NCI-H345 treated with DMSO at 0.1 percent for 48 hours (cell line): ENCODE measurements around the gene PRR9.
"Not testable (repeated sequence)": the region's sequence is repeated elsewhere in the genome, so short reads cannot be mapped to it uniquely, and the experiment has no call there.

Experiments
- DNase-seq: peaks from one replicate; lab custom pipeline; 2025; ENCODE audit not compliant: unreplicated experiment; lab: John Stamatoyannopoulos, UW

The PRR9 gene

DNA sequence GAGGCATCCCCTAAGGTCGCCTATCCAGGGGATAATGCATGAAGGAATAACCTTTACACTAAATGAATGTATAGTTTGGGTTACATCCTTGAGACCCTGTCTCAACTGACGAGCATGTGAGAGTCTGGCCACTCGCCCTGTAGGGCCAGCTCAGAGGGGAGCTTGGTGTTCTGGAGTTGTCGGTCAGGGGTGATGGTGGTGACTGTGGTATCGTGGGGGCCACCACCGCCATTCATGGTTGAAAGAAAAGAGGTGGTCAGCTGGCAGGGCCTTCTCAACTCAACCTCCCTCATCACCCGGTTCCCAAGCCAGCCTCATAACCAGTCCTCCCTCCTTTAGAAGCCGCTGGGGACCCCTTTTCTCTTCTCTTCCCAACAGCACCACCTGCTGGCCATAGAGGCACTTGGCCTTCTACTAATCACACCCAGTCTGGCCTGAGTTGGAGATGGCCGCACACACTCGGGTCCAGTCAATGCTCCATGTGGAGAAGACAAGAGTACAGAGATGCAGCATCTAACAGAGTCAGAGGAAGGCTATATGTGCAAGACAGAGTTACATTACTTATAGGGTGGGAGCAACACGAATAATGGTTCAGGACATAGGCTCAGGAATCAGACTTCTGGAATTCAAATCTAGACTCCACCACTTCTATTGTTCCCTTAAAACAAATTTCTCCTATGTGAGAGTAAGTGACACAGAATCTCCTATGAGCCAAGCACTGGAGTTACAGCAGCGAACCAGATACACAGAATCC lies 11.9 kb downstream of the PRR9 start:
- not testable (repeated sequence) for DNase-seq

DNA sequence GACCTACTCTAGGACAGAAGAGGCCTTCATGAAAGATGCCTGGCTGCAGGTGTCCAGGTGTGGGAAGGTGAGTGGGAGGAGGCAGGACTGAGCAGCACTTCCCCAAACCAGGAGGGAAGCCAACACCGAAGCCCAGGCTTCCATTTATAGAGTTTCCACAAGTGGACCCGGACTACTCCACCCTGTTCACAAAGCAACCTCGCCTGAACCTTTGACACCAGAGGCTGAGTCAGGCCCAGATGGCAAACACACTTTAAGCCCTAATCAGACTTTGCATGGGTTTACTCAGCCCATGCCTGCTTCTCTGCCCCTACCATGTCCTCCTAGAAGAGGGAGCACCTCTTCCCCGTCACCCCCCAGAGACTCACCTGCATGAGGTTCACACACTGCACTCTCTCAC lies 14.0 kb downstream of the PRR9 start:
- no peak for DNase-seq

DNA sequence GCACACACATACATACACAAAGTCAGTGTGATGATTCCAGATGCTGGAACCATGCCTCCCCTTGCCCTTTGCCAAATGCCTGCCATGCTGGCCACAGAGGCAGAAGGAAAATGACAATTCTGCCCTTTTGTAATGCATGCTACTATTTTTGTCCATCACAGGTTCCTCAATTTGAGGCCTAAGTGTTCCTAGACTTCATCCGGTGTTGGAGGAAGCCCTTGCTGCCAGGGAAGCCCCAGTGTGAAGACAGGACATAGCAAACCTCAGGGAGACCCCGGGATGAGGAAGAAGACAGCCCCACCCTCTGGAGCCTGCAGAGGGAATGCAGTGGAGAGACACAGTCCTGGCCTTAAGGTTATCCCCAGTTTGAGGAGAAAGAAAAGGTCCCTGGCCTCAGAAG lies 14.4 kb downstream of the PRR9 start:
- no peak for DNase-seq

DNA sequence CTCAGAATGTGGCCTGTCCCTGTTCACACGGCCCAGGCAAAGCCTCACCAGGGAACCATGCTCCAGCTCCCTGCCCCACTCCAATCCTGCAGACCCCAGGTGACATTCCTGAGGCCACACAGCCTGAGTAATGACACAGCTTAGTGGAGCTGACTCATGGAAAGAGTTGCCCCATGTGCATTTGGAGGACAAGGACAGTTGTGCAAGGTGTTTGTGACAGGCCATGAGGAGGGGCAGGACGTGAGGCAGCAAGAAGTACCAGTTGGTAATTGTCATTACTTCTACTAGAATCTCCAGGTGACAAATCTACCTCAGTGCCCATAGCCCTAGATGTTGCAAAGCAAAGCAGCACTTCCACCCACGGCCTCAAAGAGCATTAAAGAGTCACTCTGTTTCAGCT lies 15.2 kb downstream of the PRR9 start:
- DNase-seq, result no peak

DNA sequence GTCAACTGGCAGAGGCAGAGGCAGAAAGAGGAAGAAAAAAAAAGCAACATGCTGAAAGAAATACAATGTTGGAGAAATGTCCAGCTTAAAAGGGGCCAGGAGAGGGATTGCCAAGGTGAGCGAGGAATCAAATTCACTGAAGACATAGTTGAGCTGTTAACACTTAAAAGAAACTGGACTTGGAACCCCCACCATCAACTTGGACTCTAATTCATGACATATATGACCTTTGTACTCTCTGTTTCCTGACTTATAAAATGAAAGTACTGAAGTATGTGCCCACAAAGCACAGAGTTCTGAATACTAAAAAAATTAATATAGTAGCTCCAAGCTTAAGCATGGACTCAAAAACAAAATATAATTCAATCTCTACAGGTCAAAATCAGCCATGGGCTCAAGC lies 16.1 kb downstream of the PRR9 start:
- DNase-seq, result no peak

DNA sequence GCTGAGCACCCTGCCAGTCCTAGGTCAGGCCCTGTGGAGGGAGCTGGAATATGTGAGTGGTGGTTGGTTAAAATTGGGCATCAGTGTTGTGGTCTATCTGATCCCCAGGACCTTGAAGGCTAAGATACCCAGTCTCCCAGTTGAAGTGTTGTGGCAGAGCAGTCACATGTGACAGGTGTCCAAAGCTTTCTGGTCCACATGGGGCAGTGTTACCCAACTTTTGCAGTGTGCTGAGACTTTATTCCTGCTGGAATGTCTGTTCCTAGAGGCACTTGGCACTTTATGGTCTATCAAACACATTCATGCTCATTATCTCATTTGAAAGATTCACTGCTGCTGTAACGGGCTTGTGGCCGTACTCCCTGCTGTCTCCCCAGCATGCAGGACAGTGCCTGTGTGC lies 21.1 kb downstream of the PRR9 start:
- DNase-seq, result no peak

DNA sequence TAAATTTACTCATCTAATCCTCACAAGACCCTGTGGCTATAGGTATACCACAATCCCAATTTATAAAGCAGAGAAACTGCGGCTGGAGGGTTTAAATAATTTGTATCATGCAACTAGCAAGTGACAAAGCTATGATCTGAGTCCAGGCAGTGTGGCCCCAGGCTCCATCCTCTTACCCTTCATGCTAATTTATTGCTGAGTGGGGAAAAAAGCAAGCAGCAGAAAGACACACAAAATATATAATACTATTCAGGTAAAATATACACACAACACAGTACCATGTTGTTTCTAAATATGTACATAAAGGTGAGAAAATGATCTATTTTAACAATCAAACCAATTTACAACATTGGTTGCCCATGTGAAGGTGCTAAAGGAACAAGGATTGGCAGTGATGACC lies 24.8 kb downstream of the PRR9 start:
- no peak for DNase-seq

DNA sequence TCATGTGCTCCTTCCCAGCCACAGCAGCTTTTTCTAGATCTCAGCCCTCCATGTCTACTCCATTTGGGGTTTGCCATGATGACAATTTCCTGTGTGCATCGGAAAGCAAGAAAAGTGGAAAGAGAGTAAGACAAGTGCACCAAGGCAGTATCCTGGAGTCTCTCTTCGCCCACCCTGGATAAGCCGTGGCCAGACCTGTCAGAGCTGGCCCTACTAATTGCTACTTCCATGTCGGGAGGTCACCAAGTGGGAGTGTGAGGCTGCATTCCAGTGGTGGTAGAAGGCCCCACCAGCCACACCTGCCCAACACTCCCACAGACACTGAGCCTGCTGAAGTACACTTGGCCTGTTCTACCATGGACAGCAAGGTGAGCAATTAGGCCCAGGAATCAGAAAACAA lies 28.1 kb downstream of the PRR9 start:
- no peak for DNase-seq

DNA sequence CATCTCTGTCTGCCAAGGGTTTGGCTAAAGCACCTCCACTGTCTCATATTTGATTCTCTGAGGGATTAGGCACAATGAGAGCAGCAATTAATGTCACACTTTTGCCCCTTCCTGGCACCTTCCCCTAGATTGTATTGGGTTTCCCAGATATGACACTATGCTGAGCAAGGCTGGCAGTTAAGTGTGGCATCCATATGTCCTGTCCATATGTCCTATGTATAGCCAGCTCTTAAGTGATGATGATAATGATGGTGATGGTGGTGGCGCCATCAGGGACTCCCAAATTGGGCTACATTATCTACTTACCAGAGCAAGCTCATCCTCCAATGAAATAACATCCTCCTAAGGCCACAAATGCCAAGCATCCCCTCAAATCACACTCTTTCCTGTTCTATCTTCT lies 28.6 kb downstream of the PRR9 start:
- no peak for DNase-seq

DNA sequence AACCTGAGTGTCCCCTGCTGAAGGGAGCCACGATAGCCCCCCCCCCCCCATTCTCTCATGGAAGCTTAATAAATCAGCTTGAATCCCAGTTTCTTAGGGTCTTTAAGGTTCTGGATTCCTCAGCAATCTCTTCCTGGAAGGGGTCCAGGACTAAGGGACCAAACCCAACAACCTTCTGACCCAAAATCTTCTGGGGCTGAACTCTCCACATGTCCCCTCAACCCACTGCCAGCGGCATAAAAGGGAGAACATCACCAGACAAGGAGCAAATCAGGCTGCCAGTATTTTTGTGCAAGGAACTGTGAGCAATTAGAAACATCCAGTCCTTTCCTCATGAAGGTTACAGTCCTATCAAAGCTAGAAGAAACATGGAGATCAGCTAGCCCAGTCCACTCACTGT lies 29.4 kb downstream of the PRR9 start:
- DNase-seq, result no peak

DNA sequence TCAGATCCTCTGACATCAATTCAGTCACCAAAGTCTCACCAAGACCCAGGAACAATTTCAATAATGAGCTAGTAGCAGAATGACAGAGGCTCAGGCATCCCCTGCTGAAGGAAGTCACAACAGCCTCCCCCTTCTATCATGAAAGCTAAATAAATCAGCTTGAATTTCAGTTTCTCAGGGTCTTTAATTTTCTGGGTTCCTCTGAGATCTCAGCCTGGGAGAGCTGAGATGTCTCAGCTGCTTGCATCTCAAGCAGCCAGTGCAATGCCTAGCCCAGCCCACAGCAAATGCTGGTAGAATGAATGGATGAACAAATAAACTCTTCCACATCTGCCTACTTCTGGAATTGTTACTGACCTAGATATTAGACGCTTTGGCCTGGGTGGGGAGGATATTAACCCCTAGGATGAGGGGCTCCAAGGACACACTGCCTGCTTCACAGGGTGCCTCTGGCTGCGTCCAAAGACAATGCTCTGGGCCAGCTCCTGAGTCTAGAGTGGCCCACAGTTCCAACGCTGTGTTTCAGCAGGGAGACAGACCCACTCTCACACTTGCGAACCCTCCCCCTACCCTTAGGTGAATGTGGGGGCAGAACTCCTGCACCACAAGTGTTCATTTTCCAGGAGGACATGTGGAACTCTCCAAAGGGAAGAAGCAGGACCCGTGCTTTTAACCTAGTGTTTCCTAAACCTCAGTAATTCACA lies 30.9 kb downstream of the PRR9 start:
- no peak for DNase-seq

DNA sequence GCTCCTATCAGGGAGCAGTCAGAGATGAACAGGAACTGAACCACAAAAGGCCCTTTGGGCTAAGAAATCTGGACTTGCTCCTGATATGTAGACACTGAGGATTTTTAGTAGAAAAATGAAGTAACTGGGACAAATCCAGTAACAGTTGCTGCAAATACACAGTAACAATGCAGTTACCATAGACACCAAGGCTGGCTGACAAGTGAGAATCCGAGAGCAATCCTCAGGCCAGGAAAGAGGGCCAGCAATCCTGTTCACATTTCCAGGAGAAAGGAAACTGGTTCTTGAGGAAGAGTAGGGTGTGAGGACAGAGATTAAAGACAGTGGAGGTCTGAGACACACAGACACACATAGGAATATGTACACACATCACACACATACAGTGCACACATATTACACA lies 32.8 kb downstream of the PRR9 start:
- DNase-seq, result no peak

DNA sequence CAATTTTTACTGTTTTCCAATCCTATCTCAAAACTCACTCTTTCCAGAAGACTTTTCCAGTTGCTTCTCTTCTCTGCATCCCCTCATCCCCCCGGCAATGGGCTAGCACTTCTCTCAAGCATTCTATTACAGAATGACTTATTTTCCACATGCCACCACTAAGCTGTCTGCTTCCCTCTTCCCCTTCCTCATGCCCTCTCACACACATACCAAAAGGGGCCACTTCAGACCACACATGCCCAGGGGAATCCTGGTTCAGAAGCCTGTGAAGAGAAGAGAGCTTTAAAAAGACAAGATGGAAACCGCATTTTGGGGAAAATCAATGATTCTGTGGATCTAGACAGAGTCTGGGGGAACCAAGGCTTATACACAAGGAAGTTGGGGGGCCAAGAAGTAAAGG lies 33.7 kb downstream of the PRR9 start:
- DNase-seq, result no peak

DNA sequence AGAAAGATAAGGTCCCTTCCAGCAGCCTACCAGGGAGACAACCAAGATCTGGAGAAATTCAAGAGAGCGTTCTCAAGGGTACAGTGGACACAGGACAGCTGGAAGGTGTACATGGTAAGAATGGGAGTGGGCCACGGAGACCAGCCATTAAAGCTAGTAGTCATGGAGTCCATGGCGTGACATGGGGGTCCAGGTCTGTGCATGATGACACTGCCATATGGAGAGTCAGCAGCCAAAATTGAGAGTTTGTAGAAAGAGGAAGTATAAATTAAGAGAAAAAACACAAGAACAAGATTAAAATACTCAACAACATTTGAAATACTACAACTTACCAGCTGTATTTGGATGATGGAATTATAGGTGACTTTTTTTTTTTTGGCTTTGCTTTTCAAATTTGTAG lies 34.2 kb downstream of the PRR9 start:
- no peak for DNase-seq

DNA sequence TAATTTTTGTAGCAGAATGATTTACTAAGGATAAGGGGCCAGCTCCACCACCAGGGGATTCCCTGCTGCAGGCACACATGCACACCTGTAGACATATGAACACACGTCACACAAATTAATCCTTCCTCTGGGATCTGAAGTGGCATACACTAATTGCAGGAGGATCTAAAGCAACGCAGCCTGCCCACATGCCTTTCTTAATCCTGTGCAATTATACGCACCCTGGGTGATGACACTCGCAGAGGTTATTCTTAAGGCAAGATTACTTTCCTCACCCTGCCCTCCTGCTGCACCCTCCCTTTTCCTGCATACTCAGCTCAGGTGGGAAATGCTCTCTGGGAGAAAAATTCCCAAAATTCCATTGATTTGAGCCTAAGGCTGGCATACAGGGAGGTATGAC lies 34.6 kb downstream of the PRR9 start:
- DNase-seq, result no peak

DNA sequence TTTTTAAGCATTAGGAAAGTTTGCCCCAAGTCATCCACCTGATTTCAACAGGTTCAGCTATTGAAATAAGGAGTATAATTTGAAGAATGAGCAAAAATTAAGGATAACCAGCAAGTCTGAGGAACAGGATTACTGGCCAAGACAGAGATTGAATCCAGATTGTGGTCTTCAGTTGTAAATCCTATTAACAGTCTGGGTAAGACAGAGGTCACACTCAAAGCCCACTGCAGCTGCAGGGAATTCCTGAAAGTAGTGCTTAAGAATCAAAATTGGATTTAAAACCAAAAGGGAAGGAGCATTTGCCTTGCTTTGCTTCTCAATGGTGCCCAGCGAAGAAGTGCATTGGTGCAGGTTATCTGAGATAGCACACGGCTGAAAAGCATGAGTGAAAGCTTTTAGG lies 35.7 kb downstream of the PRR9 start:
- no peak for DNase-seq

DNA sequence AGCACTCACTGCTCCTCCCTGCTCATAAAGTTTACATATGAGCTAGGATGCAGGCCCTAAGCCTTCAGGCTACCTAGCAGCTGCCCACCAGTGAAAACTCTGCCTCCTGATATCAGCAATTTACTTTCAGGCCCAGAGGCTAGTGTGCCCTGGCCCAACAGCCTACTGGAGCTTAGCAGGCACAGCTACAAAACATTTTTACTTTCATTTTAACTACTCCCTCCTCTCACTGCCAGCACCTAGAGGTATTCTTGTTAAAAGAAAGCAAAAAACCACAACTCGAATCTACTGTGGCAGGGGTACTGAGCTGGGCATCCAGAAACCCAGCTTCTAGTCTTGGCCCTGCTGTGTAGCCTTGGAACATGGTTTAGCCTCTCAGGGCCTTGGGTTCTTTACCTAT lies 36.3 kb downstream of the PRR9 start:
- DNase-seq, result no peak

DNA sequence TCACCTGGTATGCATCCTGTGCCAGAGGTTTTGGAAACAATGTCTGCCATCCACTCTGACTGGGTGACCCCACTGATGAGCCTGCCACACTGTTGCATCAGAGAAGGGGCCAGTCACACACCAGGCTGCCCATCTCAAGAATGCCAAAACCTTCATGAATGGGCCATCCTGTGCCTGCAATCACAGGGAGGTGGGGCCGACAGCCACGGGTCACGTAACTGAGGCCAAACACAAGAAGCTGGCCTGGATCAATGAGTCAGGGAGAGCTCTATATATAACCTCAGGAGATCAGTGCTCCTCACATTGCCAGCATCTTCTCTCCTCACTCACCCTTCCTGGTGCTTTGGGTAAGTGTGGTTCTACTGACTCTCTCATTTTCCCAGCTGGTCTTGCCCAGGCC lies 42.0 kb downstream of the PRR9 start, which contains the start of gene LORICRIN:
LORICRIN (plus strand) TSS at position 301 of the 400 bp plus-strand sequence. CDS start 1,263 bp downstream, outside the sequence.
- no peak for DNase-seq

DNA sequence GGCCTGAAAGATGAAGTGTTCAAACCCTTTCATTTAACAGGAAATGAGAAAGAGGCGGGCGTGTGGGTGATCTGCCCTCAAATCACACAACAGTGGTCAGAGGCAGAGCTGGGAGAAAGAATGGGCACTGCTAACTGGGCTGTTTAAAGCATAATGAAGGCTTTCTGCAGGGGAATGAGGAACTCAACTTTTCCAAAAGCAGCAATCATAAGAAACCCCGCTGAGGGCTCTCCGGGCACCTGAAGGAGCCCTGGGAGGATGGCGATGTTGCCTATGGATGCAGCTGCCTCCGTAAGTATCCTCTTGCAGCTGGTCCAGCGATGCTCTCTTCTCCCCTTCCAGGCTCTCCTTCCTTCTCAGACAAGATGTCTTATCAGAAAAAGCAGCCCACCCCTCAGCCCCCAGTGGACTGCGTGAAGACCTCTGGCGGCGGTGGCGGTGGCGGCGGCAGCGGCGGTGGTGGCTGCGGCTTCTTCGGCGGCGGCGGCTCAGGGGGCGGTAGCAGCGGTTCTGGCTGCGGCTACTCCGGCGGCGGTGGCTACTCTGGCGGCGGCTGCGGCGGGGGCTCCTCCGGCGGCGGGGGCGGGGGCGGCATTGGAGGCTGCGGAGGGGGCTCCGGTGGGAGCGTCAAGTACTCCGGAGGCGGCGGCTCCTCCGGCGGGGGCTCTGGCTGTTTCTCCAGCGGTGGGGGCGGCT lies 43.3 kb downstream of the PRR9 start:
- peak; percentile 29 for DNase-seq

DNA sequence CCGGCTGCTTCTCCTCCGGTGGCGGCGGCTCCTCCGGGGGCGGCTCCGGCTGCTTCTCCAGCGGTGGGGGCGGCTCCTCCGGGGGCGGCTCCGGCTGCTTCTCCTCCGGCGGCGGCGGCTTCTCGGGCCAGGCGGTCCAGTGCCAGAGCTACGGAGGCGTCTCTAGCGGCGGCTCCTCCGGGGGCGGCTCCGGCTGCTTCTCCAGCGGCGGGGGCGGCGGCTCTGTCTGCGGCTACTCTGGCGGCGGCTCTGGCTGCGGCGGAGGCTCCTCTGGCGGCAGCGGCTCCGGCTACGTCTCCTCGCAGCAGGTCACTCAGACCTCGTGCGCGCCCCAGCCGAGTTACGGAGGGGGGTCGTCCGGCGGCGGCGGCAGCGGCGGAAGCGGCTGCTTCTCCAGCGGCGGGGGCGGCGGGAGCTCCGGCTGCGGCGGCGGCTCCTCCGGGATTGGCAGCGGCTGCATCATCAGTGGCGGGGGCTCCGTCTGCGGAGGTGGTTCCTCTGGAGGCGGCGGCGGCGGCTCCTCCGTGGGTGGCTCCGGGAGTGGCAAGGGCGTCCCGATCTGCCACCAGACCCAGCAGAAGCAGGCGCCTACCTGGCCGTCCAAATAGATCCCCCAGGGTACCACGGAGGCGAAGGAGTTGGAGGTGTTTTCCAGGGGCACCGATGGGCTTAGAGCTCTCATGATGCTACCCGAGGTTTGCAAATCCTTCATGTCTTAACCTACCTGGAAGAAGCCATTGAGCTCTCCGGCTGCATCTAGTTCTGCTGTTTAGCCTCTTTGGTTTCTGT lies 44.1 kb downstream of the PRR9 start:
- DNase-seq, result peak; percentile 41

DNA sequence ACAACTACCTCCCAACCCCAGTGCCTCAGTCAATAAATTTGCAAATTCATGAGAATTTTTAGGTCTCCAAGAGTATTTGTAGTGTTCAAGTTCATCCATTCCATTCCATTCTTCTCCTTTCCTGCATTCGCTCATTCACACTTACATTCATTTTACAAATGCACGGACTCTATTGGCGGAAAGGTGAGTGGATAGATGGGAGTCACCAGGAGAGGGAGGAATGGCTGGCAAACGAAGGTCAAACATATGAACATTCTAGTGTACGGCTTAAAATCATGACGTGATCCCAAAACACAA lies 44.6 kb downstream of the PRR9 start:
- DNase-seq, result no peak
